HG03103 (cell line): ENCODE results near the gene TBX15.

Experiments
- ATAC-seq: cut with Tn5 transposase; IDR thresholded peaks from one replicate; pipeline ENCODE4 v1.9.1; 2021; ENCODE audit warnings: low read depth; ENCODE audit not compliant: unreplicated experiment

Gene TBX15

GRCh38 chr1:118900643-118901440 is 87.3 kb downstream of the TBX15 start:
- ATAC-seq = no peak

GRCh38 chr1:118899340-118899739 is 88.8 kb downstream of the TBX15 start:
- ATAC-seq = no peak

GRCh38 chr1:118898712-118899111 is 89.4 kb downstream of the TBX15 start:
- no peak for ATAC-seq

- ATAC-seq = no peak
Measured at GRCh38 chr1:118896416-118896815, 91.7 kb downstream of the TBX15 start.

GRCh38 chr1:118894836-118895235 is 93.3 kb downstream of the TBX15 start:
- ATAC-seq = no peak

- no peak for ATAC-seq
Measured at GRCh38 chr1:118890851-118891384, 97.2 kb downstream of the TBX15 start.

GRCh38 chr1:118884946-118885345 is 103.2 kb downstream of the TBX15 start:
- ATAC-seq = no peak

- ATAC-seq = no peak
Measured at GRCh38 chr1:118881751-118882150, 106.4 kb downstream of the TBX15 start.

GRCh38 chr1:118878661-118879060 is 109.5 kb downstream of the TBX15 start:
- no peak for ATAC-seq

- no peak for ATAC-seq
Measured at GRCh38 chr1:118877668-118878396, 110.3 kb downstream of the TBX15 start.

GRCh38 chr1:118871582-118872171 is 116.5 kb downstream of the TBX15 start:
- ATAC-seq = no peak

- ATAC-seq = no peak
Measured at GRCh38 chr1:118868387-118868786, 119.8 kb downstream of the TBX15 start.

- no peak for ATAC-seq
Measured at GRCh38 chr1:118866330-118866729, 121.8 kb downstream of the TBX15 start.

GRCh38 chr1:118863688-118864087 is 124.5 kb downstream of the TBX15 start:
- no peak for ATAC-seq

- no peak for ATAC-seq
Measured at GRCh38 chr1:118862755-118863154, 125.4 kb downstream of the TBX15 start.

- no peak for ATAC-seq
Measured at GRCh38 chr1:118861216-118861615, 126.9 kb downstream of the TBX15 start.

GRCh38 chr1:118859999-118860398 is 128.1 kb downstream of the TBX15 start:
- no peak for ATAC-seq

- ATAC-seq = no peak
Measured at GRCh38 chr1:118846443-118846842, 141.7 kb downstream of the TBX15 start.

- no peak for ATAC-seq
Measured at GRCh38 chr1:118842452-118843201, 145.5 kb downstream of the TBX15 start.

GRCh38 chr1:118841521-118841920 is 146.6 kb downstream of the TBX15 start:
- ATAC-seq = no peak
